ENCODE results near the gene CDK19. TPM values are rescaled to one million over a fixed set of nuclear protein-coding genes. Genes with fewer than 3 reads are reported as not detected.

Gene CDK19
- polyA plus RNA-seq, 1 of the 3 experiments (the other 2 are of a cell fraction), result 6.5 TPM

DNA sequence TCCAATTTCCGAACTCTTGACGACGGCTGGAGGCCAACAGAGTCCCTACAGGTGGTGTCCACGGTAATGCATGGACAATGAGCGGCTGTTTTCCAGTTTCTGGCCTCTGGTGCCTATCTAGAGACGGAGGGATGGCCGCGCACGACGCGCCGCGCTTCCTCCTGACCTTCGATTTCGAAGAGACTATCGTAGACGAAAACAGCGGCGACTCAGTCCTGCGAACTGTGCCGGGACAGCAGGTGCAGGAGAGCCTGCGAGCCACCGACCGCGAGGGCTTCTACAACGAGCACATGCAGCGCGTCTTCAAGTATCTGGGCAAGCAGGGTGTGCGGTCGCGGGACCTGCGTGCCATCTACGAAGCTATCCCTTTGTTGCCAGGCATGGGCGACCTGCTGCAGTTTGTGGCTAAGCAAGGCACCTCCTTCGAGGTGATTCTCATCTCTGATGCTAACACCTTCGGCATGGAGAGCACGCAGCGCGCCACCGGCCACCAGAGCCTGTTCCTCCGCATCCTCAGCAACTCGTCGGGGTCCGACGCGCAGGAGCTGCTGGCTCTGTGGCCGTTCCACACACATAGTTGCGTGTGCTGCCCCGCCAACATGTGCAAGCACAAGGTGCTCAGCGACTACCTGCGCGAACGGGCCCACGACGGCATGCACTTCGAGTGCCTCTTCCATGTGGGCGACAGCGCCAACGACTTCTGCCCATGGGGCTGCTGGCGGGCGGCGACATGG, 169.4 kb downstream of the CDK19 start:
- Histone ChIP-seq H3K27ac (ENCODE audit: low read depth in 2 of 2, low read length in 1 of 2) (no peak overlapping the region), H3K27me3 (ENCODE audit: insufficient read depth) (no peaks in the 10 kb centered on the region), H3K4me1 (ENCODE audit: control insufficient read depth in 1 of 2, insufficient read depth in 2 of 2, low read depth in 1 of 2, low read length in 1 of 2) (peaks cover 10% of the 10 kb centered on the region in 2 experiments), H3K36me3 (replicated peaks in 1 of 2; ENCODE audit: control insufficient read depth in 1 of 2, insufficient read depth in 2 of 2, low read length in 1 of 2) (peaks cover 0 to 7% of the 10 kb centered on the region in 2 experiments), H3K4me3 (ENCODE audit: low read depth in 2 of 2, low read length in 1 of 2) (no peak overlapping the region), H2AFZ (ENCODE audit: low read depth) (no peak overlapping the region), H3F3A (replicated peaks; ENCODE audit: insufficient read depth) (peaks cover 19% of the 10 kb centered on the region), H3K9me2 (no peaks in the 10 kb centered on the region; the same call in 1 of the 2 replicates), H4K20me1 (ENCODE audit: insufficient read depth) (no peaks in the 10 kb centered on the region; the same call in 1 of the 2 replicates), H3K9me3 (no peaks in the 10 kb centered on the region), H3K4me2 (no peak overlapping the region), H3K79me2 (ENCODE audit: insufficient read depth) (no peaks in the 10 kb centered on the region), H3K9ac (no peak overlapping the region)
- 98% methylated on average over 52 of the region's 62 CpGs for WGBS (ENCODE audit: low lambda C conversion rate)
- TF ChIP-seq SMC3 (IDR thresholded peaks at IDR 0.05; ENCODE audit: low read depth, low read length), result no peak
- TF ChIP-seq, protein P1, sequence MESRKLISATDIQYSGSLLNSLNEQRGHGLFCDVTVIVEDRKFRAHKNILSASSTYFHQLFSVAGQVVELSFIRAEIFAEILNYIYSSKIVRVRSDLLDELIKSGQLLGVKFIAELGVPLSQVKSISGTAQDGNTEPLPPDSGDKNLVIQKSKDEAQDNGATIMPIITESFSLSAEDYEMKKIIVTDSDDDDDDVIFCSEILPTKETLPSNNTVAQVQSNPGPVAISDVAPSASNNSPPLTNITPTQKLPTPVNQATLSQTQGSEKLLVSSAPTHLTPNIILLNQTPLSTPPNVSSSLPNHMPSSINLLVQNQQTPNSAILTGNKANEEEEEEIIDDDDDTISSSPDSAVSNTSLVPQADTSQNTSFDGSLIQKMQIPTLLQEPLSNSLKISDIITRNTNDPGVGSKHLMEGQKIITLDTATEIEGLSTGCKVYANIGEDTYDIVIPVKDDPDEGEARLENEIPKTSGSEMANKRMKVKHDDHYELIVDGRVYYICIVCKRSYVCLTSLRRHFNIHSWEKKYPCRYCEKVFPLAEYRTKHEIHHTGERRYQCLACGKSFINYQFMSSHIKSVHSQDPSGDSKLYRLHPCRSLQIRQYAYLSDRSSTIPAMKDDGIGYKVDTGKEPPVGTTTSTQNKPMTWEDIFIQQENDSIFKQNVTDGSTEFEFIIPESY (IDR thresholded peaks at IDR 0.05; ENCODE audit: borderline replicate concordance, low read depth), result no peak
- no peak for TF ChIP-seq TCF12 (IDR thresholded peaks at IDR 0.05)
- TF ChIP-seq, protein P2, sequence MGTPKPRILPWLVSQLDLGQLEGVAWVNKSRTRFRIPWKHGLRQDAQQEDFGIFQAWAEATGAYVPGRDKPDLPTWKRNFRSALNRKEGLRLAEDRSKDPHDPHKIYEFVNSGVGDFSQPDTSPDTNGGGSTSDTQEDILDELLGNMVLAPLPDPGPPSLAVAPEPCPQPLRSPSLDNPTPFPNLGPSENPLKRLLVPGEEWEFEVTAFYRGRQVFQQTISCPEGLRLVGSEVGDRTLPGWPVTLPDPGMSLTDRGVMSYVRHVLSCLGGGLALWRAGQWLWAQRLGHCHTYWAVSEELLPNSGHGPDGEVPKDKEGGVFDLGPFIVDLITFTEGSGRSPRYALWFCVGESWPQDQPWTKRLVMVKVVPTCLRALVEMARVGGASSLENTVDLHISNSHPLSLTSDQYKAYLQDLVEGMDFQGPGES (IDR thresholded peaks at IDR 0.05; ENCODE audit: low read depth, low read length), result no peak
- TF ChIP-seq GATA2 (CRISPR knock-in tag; IDR thresholded peaks at IDR 0.05), result no peak
- TF ChIP-seq SIN3A (IDR thresholded peaks at IDR 0.05; ENCODE audit: borderline replicate concordance, low read depth, low read length), result no peak
- TF ChIP-seq, protein P3, sequence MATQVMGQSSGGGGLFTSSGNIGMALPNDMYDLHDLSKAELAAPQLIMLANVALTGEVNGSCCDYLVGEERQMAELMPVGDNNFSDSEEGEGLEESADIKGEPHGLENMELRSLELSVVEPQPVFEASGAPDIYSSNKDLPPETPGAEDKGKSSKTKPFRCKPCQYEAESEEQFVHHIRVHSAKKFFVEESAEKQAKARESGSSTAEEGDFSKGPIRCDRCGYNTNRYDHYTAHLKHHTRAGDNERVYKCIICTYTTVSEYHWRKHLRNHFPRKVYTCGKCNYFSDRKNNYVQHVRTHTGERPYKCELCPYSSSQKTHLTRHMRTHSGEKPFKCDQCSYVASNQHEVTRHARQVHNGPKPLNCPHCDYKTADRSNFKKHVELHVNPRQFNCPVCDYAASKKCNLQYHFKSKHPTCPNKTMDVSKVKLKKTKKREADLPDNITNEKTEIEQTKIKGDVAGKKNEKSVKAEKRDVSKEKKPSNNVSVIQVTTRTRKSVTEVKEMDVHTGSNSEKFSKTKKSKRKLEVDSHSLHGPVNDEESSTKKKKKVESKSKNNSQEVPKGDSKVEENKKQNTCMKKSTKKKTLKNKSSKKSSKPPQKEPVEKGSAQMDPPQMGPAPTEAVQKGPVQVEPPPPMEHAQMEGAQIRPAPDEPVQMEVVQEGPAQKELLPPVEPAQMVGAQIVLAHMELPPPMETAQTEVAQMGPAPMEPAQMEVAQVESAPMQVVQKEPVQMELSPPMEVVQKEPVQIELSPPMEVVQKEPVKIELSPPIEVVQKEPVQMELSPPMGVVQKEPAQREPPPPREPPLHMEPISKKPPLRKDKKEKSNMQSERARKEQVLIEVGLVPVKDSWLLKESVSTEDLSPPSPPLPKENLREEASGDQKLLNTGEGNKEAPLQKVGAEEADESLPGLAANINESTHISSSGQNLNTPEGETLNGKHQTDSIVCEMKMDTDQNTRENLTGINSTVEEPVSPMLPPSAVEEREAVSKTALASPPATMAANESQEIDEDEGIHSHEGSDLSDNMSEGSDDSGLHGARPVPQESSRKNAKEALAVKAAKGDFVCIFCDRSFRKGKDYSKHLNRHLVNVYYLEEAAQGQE (IDR thresholded peaks at IDR 0.05; ENCODE audit: low read depth, low read length), result no peak
- TF ChIP-seq, protein P4, sequence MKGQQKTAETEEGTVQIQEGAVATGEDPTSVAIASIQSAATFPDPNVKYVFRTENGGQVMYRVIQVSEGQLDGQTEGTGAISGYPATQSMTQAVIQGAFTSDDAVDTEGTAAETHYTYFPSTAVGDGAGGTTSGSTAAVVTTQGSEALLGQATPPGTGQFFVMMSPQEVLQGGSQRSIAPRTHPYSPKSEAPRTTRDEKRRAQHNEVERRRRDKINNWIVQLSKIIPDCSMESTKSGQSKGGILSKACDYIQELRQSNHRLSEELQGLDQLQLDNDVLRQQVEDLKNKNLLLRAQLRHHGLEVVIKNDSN (IDR thresholded peaks at IDR 0.05; ENCODE audit: borderline replicate concordance, low read depth), result no peak
- no peak for DNase-seq
- ChIA-PET POLR2A (no interaction called here), CTCF (no interaction called here)

Data from SK-N-SH (cell line).